ENCODE measurements around the gene SPAG4.

DNA sequence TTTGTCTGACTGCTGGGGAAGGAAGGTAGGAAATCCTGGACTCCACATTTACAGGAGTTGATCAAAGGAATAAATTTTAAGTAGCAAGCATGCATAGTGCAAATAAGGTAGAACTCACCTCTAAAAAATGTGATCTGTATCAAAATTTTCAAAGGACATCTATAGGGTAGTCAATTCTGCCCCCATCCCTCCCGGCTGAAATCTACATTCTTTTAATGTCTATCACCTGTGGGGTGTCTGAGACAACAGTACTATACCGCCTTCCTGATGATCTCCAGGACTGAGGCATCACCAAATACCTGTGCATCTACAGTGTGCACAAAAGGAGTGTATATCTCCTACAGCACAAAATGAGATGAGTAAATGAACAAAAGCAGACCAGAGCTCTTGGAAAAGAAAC lies 29.2 kb downstream of the SPAG4 start:
- TF ChIP-seq POLR2A (IDR thresholded peaks at IDR 0.05; ENCODE audit: low read depth, low read length), result no peak
- TF ChIP-seq POLR2AphosphoS5 (IDR thresholded peaks at IDR 0.05; ENCODE audit: low read depth, low read length), result no peak
- no peak for TF ChIP-seq TAF1 (IDR thresholded peaks at IDR 0.05; ENCODE audit: low read depth, low read length)
- TF ChIP-seq SPI1 (IDR thresholded peaks at IDR 0.05; ENCODE audit: low read depth, low read length), result no peak

All from GM12891 (cell line).